Endodermal cell (in vitro differentiated cells): Measurements from ENCODE around the gene CHCT1. TPM values are rescaled to one million over a fixed set of nuclear protein-coding genes. Genes with fewer than 3 reads are reported as not detected.

Source experiments
- DNase-seq: peaks from one replicate; pipeline ENCODE4 v3.0.0-alpha.2; 2017
- H3K27ac ChIP-seq: 2 replicates; pipeline ENCODE4 v1.5.1; 2013; ENCODE audit warnings: mild to moderate bottlenecking, low read depth, low read length, moderate library complexity
- H3K27me3 ChIP-seq: 2 replicates; pipeline ENCODE4 v1.6.1; 2013; ENCODE audit warnings: mild to moderate bottlenecking, low read length, moderate library complexity; ENCODE audit not compliant: insufficient read depth, control insufficient read depth, poor library complexity, severe bottlenecking
- H3K36me3 ChIP-seq: 2 replicates; pipeline ENCODE4 v1.7.0; 2013; ENCODE audit warnings: mild to moderate bottlenecking, low read length, moderate library complexity; ENCODE audit not compliant: control insufficient read depth, insufficient read depth
- H3K4me1 ChIP-seq: one replicate; pipeline ENCODE4 v1.7.0; 2013; ENCODE audit warnings: low read length; ENCODE audit not compliant: control insufficient read depth, insufficient read depth
- H3K4me3 ChIP-seq: 2 replicates; pipeline ENCODE4 v1.5.1; 2013; ENCODE audit warnings: mild to moderate bottlenecking, low read length, moderate library complexity
- H3K9ac ChIP-seq: 2 replicates; pipeline ENCODE4 v1.6.1; 2013; ENCODE audit warnings: mild to moderate bottlenecking, low read length, moderate library complexity; ENCODE audit not compliant: poor library complexity, severe bottlenecking; ENCODE audit errors: extremely low read depth
- H3K9me3 ChIP-seq: 2 replicates; pipeline ENCODE4 v1.6.1; 2013; ENCODE audit warnings: mild to moderate bottlenecking, low read length, moderate library complexity; ENCODE audit not compliant: control insufficient read depth
- H3K27ac Mint-ChIP-seq: 2 replicates; pipeline ENCODE4 v1.8.0; 2020; ENCODE audit warnings: mixed read lengths
- H3K27me3 Mint-ChIP-seq: 2 replicates; pipeline ENCODE4 v1.8.0; 2021; ENCODE audit warnings: mild to moderate bottlenecking, mixed read lengths; ENCODE audit not compliant: insufficient read depth
- H3K36me3 Mint-ChIP-seq: 2 replicates; pipeline ENCODE4 v1.8.0; 2020; ENCODE audit warnings: low read depth, mixed read lengths
- H3K4me1 Mint-ChIP-seq: 2 replicates; pipeline ENCODE4 v1.8.0; 2020; ENCODE audit warnings: mixed read lengths
- H3K4me3 Mint-ChIP-seq: 2 replicates; pipeline ENCODE4 v1.8.0; 2020; ENCODE audit warnings: mild to moderate bottlenecking, moderate library complexity, mixed read lengths
- H3K9me3 Mint-ChIP-seq: 2 replicates; pipeline ENCODE4 v1.8.0; 2020; ENCODE audit warnings: mild to moderate bottlenecking, mixed read lengths
- WGBS, 2 experiments: methylation state at CpG; one replicate each; pipeline versions ENCODE4 v1.1.5 to v1.1.7; 2013; ENCODE audit warnings: missing lambda C conversion rate in 2 of 2, mixed read lengths in 1 of 2; ENCODE audit not compliant: insufficient coverage in 1 of 2, insufficient read length in 1 of 2; 5-methylcytosine and 5-hydroxymethylcytosine counted together
- total RNA-seq, 2 donors: library from RNA; stranded (reverse); fragmentation: NEBNext Ultra II Directional in 1 of 2; extraction: Animal tissue kit (Norgen Biotek cat#: 25700) in 1 of 2; gene quantifications; 2 replicates in 1 of 2; 3 replicates in 1 of 2; pipeline ENCODE4 v1.2.1, GENCODE V29; 2021
- TF ChIP-seq, protein P1 (sequence below): fragments of 200-600 bp; sonication (generic); conservative IDR thresholded peaks from 2 replicates; pipeline ENCODE4 v1.5.0; 2021; ENCODE audit warnings: antibody characterized with exemption, mild to moderate bottlenecking

CHCT1 gene
- total RNA-seq, 2 donors from 2014 or later: not detected

DNA sequence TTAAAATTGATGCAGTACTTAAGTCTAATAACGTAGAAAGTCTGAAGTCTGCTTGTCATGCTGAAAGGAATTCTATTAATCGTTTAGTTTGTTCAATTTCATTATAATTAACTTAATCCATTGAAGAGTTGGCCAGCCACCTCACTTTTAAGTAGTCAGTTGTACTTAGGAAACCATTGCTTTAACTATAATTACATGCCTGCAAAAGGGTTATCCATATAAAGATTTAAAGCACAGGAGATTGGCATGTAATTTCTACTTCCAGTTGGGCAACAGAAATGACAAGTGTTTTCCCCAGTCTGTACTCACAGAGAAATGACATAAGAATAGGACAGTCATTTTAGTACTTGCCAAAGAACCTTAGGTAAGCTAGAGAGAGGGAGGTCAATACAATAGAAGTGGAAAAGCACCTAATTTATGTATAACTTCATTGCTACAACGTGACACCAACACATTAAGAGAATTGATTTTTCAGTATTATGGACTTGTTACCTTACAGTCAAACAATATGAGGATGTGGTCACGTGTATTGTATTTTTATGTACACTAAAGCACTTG is 26.7 kb upstream of the CHCT1 start:
- Histone ChIP-seq H3K4me3 (no peak overlapping the region), H3K27me3 (no peaks in the 10 kb centered on the region), H3K4me1 (peaks cover 5% of the 10 kb centered on the region), H3K36me3 (no peaks in the 10 kb centered on the region), H3K9me3 (no peaks in the 10 kb centered on the region), H3K27ac (no peak overlapping the region), H3K9ac (no peak overlapping the region)
- Mint-ChIP-seq H3K27me3 (no peaks in the 10 kb centered on the region), H3K9me3 (no peaks in the 10 kb centered on the region), H3K4me1 (peaks cover 21% of the 10 kb centered on the region), H3K27ac (no peak overlapping the region), H3K4me3 (no peak overlapping the region), H3K36me3 (no peaks in the 10 kb centered on the region)
- TF ChIP-seq, protein P1, sequence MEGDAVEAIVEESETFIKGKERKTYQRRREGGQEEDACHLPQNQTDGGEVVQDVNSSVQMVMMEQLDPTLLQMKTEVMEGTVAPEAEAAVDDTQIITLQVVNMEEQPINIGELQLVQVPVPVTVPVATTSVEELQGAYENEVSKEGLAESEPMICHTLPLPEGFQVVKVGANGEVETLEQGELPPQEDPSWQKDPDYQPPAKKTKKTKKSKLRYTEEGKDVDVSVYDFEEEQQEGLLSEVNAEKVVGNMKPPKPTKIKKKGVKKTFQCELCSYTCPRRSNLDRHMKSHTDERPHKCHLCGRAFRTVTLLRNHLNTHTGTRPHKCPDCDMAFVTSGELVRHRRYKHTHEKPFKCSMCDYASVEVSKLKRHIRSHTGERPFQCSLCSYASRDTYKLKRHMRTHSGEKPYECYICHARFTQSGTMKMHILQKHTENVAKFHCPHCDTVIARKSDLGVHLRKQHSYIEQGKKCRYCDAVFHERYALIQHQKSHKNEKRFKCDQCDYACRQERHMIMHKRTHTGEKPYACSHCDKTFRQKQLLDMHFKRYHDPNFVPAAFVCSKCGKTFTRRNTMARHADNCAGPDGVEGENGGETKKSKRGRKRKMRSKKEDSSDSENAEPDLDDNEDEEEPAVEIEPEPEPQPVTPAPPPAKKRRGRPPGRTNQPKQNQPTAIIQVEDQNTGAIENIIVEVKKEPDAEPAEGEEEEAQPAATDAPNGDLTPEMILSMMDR: no peak
- DNase-seq: no peak
- 92 to 100% methylated on average over 1 to 4 of the region's 4 CpGs for WGBS, 2 experiments

DNA sequence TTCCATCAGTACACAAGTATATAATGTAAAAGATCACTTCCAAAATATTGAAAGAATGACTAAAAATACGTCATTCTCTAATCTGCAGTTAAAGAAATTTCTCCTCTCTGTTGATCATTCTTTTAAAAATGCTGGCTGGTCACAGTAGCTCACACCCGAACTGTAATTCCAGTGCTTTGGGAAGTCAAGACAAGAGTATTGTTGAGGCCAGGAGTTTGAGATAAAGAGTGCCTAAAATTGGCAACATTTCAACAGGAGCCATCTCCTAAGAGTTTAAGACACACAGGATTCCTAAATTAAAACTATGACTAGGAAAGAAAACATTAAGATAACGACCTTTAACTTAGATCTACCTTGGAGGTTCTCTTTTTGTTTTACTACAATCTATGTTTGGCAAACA is 25.9 kb upstream of the CHCT1 start:
- TF ChIP-seq, protein P1: no peak
- Histone ChIP-seq H3K27ac (no peak overlapping the region), H3K9me3 (no peaks in the 10 kb centered on the region), H3K4me1 (peaks cover 5% of the 10 kb centered on the region), H3K4me3 (no peak overlapping the region), H3K27me3 (no peaks in the 10 kb centered on the region), H3K9ac (no peak overlapping the region), H3K36me3 (no peaks in the 10 kb centered on the region)
- Mint-ChIP-seq H3K4me3 (no peak overlapping the region), H3K27me3 (no peaks in the 10 kb centered on the region), H3K9me3 (no peaks in the 10 kb centered on the region), H3K27ac (no peak overlapping the region), H3K4me1 (peaks cover 15% of the 10 kb centered on the region), H3K36me3 (no peaks in the 10 kb centered on the region)
- no peak for DNase-seq
- WGBS, 2 experiments: 81 to 84% methylated on average over 2 to 3 of the region's 3 CpGs

DNA sequence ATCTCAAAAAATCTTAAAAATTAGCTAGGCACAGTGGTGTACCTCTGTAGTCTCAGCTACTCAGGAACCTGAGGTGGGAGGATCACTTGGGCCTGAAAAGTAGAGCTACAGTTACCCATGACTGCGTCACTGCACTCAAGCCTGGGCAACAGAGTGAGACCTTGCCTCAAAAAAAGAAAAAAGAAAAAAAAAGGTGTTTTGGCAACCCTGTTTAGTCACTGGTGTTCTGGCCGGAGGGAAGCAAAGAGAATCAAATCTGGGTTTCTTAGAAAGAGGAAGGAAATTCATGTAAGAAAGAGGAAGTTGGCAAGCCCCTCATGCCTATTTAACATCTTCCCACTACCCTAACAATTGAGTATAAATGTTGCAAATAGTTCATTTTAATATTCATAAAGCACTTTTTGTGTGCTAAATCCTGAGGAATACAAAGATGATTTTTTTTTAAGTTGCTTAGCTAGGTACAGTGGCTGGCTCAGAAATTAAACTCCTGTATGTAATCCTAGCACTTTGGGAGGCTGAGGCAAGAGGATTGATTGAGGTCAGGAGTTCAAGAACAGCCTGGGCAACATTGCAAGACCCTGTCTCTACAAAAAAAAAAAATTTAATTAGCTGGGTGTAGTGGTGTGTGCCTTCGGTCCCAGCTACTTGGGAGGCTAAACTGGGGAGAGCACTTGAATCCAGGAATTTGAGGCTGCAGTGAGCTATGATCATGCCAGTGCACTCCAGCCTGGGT is 23.9 kb upstream of the CHCT1 start:
- TF ChIP-seq, protein P1: no peak
- H3K9ac ChIP-seq: no peak overlapping the region
- H3K9me3 ChIP-seq: no peaks in the 10 kb centered on the region
- H3K4me1 Mint-ChIP-seq: peaks cover 8% of the 10 kb centered on the region
- H3K9me3 Mint-ChIP-seq: no peaks in the 10 kb centered on the region
- WGBS, 2 experiments: 97 to 100% methylated on average over 2 to 3 of the region's 3 CpGs
- H3K27me3 ChIP-seq: no peaks in the 10 kb centered on the region
- no peak overlapping the region for H3K27ac ChIP-seq
- no peak overlapping the region for H3K4me3 ChIP-seq
- H3K4me3 Mint-ChIP-seq: no peak overlapping the region
- no peaks in the 10 kb centered on the region for H3K36me3 Mint-ChIP-seq
- no peaks in the 10 kb centered on the region for H3K36me3 ChIP-seq
- no peak for DNase-seq
- no peaks in the 10 kb centered on the region for H3K27me3 Mint-ChIP-seq
- no peak overlapping the region for H3K27ac Mint-ChIP-seq
- peaks cover 5% of the 10 kb centered on the region for H3K4me1 ChIP-seq
